ENCODE data around the gene ASIC2. TPM values are rescaled to one million over a fixed set of nuclear protein-coding genes. Genes with fewer than 3 reads are reported as not detected.
A peak's percentile ranks its signal among the peaks of the same experiment; 100 is the strongest.

ASIC2 gene
- total RNA-seq, 1 experiment from 2014 or later: not detected

GRCh38 chr17:33267271-33267790, 25.8 kb downstream of the ASIC2 start:
- no peak overlapping the region for H3K4me3 ChIP-seq (ENCODE audit: low read length)
- no peak overlapping the region for H3K9ac ChIP-seq (ENCODE audit: low read length)
- no peaks in the 10 kb centered on the region for H3K27me3 ChIP-seq (ENCODE audit: low read length)
- no peak overlapping the region for H3K27ac ChIP-seq (ENCODE audit: low read length)
- H3K79me2 ChIP-seq (ENCODE audit: low read length): no peaks in the 10 kb centered on the region
- H3K9me2 ChIP-seq (replicated peaks; ENCODE audit: insufficient read depth, low read length): no peaks in the 10 kb centered on the region
- DNase-seq: no peak
- no peaks in the 10 kb centered on the region for H4K20me1 ChIP-seq (ENCODE audit: insufficient read depth, low read depth, low read length)
- no peaks in the 10 kb centered on the region for H3K9me3 ChIP-seq (ENCODE audit: low read length)
- peaks cover 5% of the 10 kb centered on the region for H3K4me1 ChIP-seq (ENCODE audit: low read length)
- no peak overlapping the region for H3K4me2 ChIP-seq (ENCODE audit: low read depth, low read length, poor library complexity, severe bottlenecking)
- no peak overlapping the region for H2AFZ ChIP-seq (ENCODE audit: low read length)
- no peaks in the 10 kb centered on the region for H3K36me3 ChIP-seq (ENCODE audit: insufficient read depth, low read length)

- H2AFZ ChIP-seq (ENCODE audit: low read length): no peak overlapping the region
- H3K9me3 ChIP-seq (ENCODE audit: low read length): no peaks in the 10 kb centered on the region
- H3K36me3 ChIP-seq (ENCODE audit: insufficient read depth, low read length): no peaks in the 10 kb centered on the region
- no peak for DNase-seq
- no peak overlapping the region for H3K27ac ChIP-seq (ENCODE audit: low read length)
- no peaks in the 10 kb centered on the region for H3K27me3 ChIP-seq (ENCODE audit: low read length)
- H3K4me3 ChIP-seq (ENCODE audit: low read length): no peak overlapping the region
- H3K9me2 ChIP-seq (replicated peaks; ENCODE audit: insufficient read depth, low read length): no peaks in the 10 kb centered on the region
- no peaks in the 10 kb centered on the region for H3K79me2 ChIP-seq (ENCODE audit: low read length)
- H3K9ac ChIP-seq (ENCODE audit: low read length): no peak overlapping the region
- H4K20me1 ChIP-seq (ENCODE audit: insufficient read depth, low read depth, low read length): no peaks in the 10 kb centered on the region
- H3K4me2 ChIP-seq (ENCODE audit: low read depth, low read length, poor library complexity, severe bottlenecking): no peak overlapping the region
- peaks cover 8% of the 10 kb centered on the region for H3K4me1 ChIP-seq (ENCODE audit: low read length)
Observed at GRCh38 chr17:33266611-33267010, 26.5 kb downstream of the ASIC2 start.

DNA sequence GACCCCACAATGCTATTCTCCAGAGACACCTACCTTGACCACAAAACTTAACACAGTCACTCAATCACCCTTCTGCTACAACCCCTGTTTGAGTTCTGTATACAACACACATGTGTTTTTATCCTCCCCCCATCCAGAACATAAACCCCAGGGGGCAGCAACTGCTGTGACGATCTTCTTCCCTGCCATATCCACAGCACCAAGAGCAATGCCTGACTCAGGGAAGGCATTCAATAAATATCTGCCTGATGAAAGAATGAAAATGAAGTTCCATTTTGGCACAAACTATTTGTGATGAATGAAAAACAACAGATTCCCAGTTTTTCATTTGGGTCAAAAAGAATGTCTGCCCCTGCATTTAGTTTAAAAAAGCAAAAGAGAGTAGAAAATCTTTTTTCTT, 27.0 kb downstream of the ASIC2 start:
- H3K9me3 ChIP-seq (ENCODE audit: low read length): no peaks in the 10 kb centered on the region
- H3K79me2 ChIP-seq (ENCODE audit: low read length): no peaks in the 10 kb centered on the region
- no peaks in the 10 kb centered on the region for H4K20me1 ChIP-seq (ENCODE audit: insufficient read depth, low read depth, low read length)
- H3K36me3 ChIP-seq (ENCODE audit: insufficient read depth, low read length): no peaks in the 10 kb centered on the region
- H2AFZ ChIP-seq (ENCODE audit: low read length): no peak overlapping the region
- H3K9ac ChIP-seq (ENCODE audit: low read length): no peak overlapping the region
- H3K9me2 ChIP-seq (replicated peaks; ENCODE audit: insufficient read depth, low read length): no peaks in the 10 kb centered on the region
- H3K27ac ChIP-seq (ENCODE audit: low read length): no peak overlapping the region
- no peak overlapping the region for H3K4me2 ChIP-seq (ENCODE audit: low read depth, low read length, poor library complexity, severe bottlenecking)
- H3K4me1 ChIP-seq (ENCODE audit: low read length): peaks cover 13% of the 10 kb centered on the region
- H3K4me3 ChIP-seq (ENCODE audit: low read length): no peak overlapping the region
- DNase-seq: no peak
- H3K27me3 ChIP-seq (ENCODE audit: low read length): no peaks in the 10 kb centered on the region

DNA sequence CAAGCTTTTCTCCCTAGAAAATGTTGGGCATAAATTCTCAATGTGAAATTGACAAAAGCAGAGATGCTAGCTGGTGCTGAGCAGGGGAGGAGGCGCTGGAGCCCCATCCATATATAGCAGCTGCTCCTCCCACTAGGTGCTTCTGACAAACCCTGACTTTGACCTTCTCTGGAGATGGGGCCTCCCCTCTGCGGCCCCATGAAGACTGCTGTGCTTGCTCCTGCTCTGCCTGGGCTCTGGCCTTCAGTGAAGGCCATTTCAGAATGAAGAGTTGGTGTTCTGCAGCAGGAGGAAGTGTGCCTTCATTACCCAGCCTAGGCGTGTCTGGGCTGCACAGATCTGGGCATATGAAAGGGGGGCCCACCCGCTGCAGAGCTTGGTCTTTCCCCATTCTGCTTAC, 29.7 kb downstream of the ASIC2 start:
- Histone ChIP-seq H3K9me2 (replicated peaks; ENCODE audit: insufficient read depth, low read length) (no peaks in the 10 kb centered on the region), H3K79me2 (ENCODE audit: low read length) (no peaks in the 10 kb centered on the region), H3K4me3 (ENCODE audit: low read length) (no peak overlapping the region), H2AFZ (ENCODE audit: low read length) (no peak overlapping the region), H3K4me1 (ENCODE audit: low read length) (peaks cover 40% of the 10 kb centered on the region), H3K4me2 (ENCODE audit: low read depth, low read length, poor library complexity, severe bottlenecking) (no peak overlapping the region), H4K20me1 (ENCODE audit: insufficient read depth, low read depth, low read length) (no peaks in the 10 kb centered on the region), H3K27ac (ENCODE audit: low read length) (no peak overlapping the region), H3K9ac (ENCODE audit: low read length) (no peak overlapping the region), H3K9me3 (ENCODE audit: low read length) (no peaks in the 10 kb centered on the region), H3K27me3 (ENCODE audit: low read length) (no peaks in the 10 kb centered on the region), H3K36me3 (ENCODE audit: insufficient read depth, low read length) (no peaks in the 10 kb centered on the region)
- DNase-seq: no peak

DNA sequence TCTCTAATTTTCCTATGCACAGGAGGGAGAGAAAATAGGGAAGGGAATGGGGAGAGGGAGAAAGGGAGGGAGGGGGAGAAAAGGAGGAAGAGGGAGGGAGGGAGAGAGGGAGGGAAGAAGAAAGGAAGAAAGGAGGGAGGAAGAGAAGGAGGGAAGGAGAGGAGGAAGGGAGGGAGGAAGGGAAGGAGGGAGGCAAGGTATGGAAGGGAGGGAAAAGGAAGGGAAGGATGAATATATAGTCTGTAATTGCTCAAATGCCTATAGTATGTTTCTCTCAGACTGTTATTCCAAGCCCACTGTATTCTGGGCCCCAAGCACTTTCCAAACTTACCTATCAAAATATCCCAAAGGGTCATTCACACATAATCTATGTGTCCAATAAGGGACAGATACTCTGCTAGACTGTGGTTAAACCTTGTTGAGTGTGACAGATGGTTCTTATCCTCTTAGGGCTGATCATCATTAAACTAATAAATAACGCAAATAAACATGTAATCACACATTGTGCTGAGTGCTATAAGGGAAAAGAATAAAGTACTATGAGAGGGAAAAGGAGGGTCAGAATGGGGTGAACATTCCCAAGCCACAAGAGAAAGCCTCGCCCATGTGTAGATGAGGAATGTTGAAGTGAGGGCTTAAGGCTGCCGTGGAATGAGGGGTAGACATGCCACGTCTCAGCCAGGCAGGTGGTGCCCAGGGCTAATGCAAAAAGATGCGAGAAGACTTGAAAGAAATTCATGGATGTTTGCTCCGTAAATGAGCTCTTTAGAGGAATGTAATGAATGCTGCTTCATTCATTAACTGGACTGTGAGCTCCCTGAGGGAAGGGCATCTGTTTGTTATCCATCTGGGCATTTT, 30.6 kb downstream of the ASIC2 start:
- no peaks in the 10 kb centered on the region for H3K79me2 ChIP-seq (ENCODE audit: low read length)
- H3K4me3 ChIP-seq (ENCODE audit: low read length): no peak overlapping the region
- no peaks in the 10 kb centered on the region for H3K9me2 ChIP-seq (replicated peaks; ENCODE audit: insufficient read depth, low read length)
- no peaks in the 10 kb centered on the region for H3K9me3 ChIP-seq (ENCODE audit: low read length)
- no peaks in the 10 kb centered on the region for H3K27me3 ChIP-seq (ENCODE audit: low read length)
- no peak for DNase-seq
- H3K4me1 ChIP-seq (ENCODE audit: low read length): peaks cover 40% of the 10 kb centered on the region
- H3K27ac ChIP-seq (ENCODE audit: low read length): no peak overlapping the region
- no peaks in the 10 kb centered on the region for H4K20me1 ChIP-seq (ENCODE audit: insufficient read depth, low read depth, low read length)
- H3K36me3 ChIP-seq (ENCODE audit: insufficient read depth, low read length): no peaks in the 10 kb centered on the region
- no peak overlapping the region for H3K4me2 ChIP-seq (ENCODE audit: low read depth, low read length, poor library complexity, severe bottlenecking)
- no peak overlapping the region for H3K9ac ChIP-seq (ENCODE audit: low read length)
- H2AFZ ChIP-seq (ENCODE audit: low read length): no peak overlapping the region

DNA sequence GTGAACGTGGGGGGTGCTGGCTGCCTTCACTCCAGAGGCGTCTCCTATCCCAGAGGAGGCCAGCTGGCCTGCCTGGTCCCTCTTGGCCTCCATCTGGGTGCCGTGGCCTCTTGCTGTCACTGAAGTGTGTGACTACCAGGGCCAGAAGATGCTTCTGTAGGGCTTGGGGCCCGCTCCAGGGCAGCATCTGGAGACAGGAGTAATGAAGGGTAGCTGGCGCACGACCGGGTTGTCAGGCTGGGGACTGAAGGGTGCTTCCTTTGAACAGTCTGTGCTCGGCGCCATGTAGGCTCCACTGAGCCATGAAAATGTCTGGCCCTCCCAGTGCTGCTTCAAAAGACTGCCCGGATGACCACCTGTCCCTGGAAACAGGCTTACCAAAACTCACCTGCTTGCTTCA, 31.3 kb downstream of the ASIC2 start:
- H3K4me2 ChIP-seq (ENCODE audit: low read depth, low read length, poor library complexity, severe bottlenecking): no peak overlapping the region
- no peaks in the 10 kb centered on the region for H3K27me3 ChIP-seq (ENCODE audit: low read length)
- H3K4me3 ChIP-seq (ENCODE audit: low read length): no peak overlapping the region
- H3K36me3 ChIP-seq (ENCODE audit: insufficient read depth, low read length): no peaks in the 10 kb centered on the region
- no peak overlapping the region for H2AFZ ChIP-seq (ENCODE audit: low read length)
- no peak overlapping the region for H3K27ac ChIP-seq (ENCODE audit: low read length)
- no peak for DNase-seq
- H3K4me1 ChIP-seq (ENCODE audit: low read length): peaks cover 40% of the 10 kb centered on the region
- H3K79me2 ChIP-seq (ENCODE audit: low read length): no peaks in the 10 kb centered on the region
- H3K9ac ChIP-seq (ENCODE audit: low read length): no peak overlapping the region
- no peaks in the 10 kb centered on the region for H3K9me2 ChIP-seq (replicated peaks; ENCODE audit: insufficient read depth, low read length)
- no peaks in the 10 kb centered on the region for H3K9me3 ChIP-seq (ENCODE audit: low read length)
- no peaks in the 10 kb centered on the region for H4K20me1 ChIP-seq (ENCODE audit: insufficient read depth, low read depth, low read length)

DNA sequence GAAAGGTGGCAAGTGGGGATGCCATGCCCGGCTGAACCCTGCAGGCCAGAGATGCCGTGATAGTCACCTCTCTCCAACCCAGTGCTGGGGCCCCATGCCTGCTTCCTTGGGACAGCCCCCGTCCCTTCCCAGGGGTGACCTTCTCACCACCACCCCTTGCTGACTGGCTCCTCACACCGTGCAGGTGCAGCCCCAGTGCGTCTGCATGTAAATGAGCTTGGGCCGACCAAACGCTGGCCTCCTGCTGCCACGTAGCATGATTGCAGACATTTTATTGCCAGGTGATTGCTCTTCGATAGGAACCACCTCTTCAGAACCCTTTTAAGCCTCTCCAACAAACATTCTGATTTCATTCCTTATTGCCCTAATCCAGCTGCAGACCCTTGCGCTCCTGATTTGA, 32.5 kb downstream of the ASIC2 start:
- H3K36me3 ChIP-seq (ENCODE audit: insufficient read depth, low read length): no peaks in the 10 kb centered on the region
- H3K27me3 ChIP-seq (ENCODE audit: low read length): no peaks in the 10 kb centered on the region
- peak overlapping the region; percentile 46 for H3K4me2 ChIP-seq (ENCODE audit: low read depth, low read length, poor library complexity, severe bottlenecking)
- H3K27ac ChIP-seq (ENCODE audit: low read length): no peak overlapping the region
- H3K9ac ChIP-seq (ENCODE audit: low read length): no peak overlapping the region
- DNase-seq: peak; percentile 61
- no peaks in the 10 kb centered on the region for H3K79me2 ChIP-seq (ENCODE audit: low read length)
- no peak overlapping the region for H2AFZ ChIP-seq (ENCODE audit: low read length)
- no peaks in the 10 kb centered on the region for H4K20me1 ChIP-seq (ENCODE audit: insufficient read depth, low read depth, low read length)
- peak overlapping the region; percentile 3; the same call in 1 of the 2 replicates for H3K4me3 ChIP-seq (ENCODE audit: low read length)
- no peaks in the 10 kb centered on the region for H3K9me2 ChIP-seq (replicated peaks; ENCODE audit: insufficient read depth, low read length)
- H3K9me3 ChIP-seq (ENCODE audit: low read length): no peaks in the 10 kb centered on the region
- H3K4me1 ChIP-seq (ENCODE audit: low read length): peaks cover 40% of the 10 kb centered on the region

- H3K79me2 ChIP-seq (ENCODE audit: low read length): no peaks in the 10 kb centered on the region
- no peak overlapping the region for H3K27ac ChIP-seq (ENCODE audit: low read length)
- H3K9ac ChIP-seq (ENCODE audit: low read length): no peak overlapping the region
- no peak overlapping the region for H3K4me2 ChIP-seq (ENCODE audit: low read depth, low read length, poor library complexity, severe bottlenecking)
- H2AFZ ChIP-seq (ENCODE audit: low read length): no peak overlapping the region
- no peaks in the 10 kb centered on the region for H3K9me2 ChIP-seq (replicated peaks; ENCODE audit: insufficient read depth, low read length)
- no peaks in the 10 kb centered on the region for H3K9me3 ChIP-seq (ENCODE audit: low read length)
- no peaks in the 10 kb centered on the region for H3K36me3 ChIP-seq (ENCODE audit: insufficient read depth, low read length)
- H3K4me3 ChIP-seq (ENCODE audit: low read length): no peak overlapping the region
- H3K4me1 ChIP-seq (ENCODE audit: low read length): peaks cover 38% of the 10 kb centered on the region
- no peaks in the 10 kb centered on the region for H3K27me3 ChIP-seq (ENCODE audit: low read length)
- DNase-seq: no peak
- H4K20me1 ChIP-seq (ENCODE audit: insufficient read depth, low read depth, low read length): no peaks in the 10 kb centered on the region
Observed at GRCh38 chr17:33258296-33258695, 34.8 kb downstream of the ASIC2 start.

Measured in Karpas-422 (cell line).